Stimulated activated CD4-positive, alpha-beta T cell treated with anti-CD3 and anti-CD28 coated beads, TNF-alpha, amount 100 ng/mL, for 4 hours (primary cell): ENCODE measurements around the gene ARV1.
"Not testable (repeated sequence)": the region's sequence is repeated elsewhere in the genome, so short reads cannot be mapped to it uniquely, and the experiment has no call there.

Experiments
- DNase-seq, 3 experiments: peaks; one replicate each; pipeline ENCODE4 v3.0.0-alpha.2; 2020; ENCODE audit warnings: low read depth in 3 of 3

Gene ARV1

DNA sequence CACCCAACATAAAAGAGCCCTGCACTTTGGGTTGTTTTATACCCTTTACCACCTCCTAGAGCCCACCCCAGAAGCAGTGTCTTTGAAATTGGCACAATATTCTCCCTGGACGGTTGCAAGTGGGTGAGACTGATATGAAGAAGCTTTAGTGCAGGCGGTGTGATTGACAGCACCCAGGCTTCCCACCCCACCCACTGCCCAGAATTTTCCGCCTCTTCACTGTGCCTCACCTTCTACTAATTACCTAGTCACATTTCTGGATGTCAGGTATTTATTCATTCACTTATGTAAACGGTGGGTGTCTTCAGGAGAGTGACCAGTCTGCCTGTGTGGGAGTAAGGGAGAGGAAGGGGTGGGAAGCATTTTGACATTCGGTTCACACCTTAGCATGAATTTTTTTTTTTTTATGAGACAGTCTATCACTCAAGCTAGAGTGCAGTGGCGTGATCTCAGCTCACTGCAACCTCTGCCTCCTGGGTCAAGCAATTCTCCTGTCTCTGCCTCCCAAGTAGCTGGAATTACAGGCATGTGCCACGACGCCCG, 62.9 kb downstream of the ARV1 start:
- DNase-seq: no peak

DNA sequence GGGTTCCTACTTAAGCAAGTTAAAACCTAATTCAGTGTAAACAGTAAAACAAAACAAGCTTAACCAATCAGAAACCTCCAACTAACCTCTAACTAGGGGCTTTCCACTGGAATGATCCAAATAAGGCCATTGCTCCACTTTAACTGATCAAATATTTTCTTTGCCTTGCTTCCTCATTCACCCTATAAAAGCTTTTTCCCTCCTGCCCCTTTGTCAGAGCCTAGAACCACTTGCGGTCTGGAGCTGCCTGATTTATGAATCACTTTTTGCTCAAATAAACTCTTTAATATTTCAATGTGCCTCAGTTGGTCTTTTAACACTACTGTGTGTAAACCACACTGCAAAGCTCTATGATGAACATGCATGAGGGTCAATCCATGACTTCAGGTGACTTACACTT, 65.7 kb downstream of the ARV1 start:
- DNase-seq: no peak

DNA sequence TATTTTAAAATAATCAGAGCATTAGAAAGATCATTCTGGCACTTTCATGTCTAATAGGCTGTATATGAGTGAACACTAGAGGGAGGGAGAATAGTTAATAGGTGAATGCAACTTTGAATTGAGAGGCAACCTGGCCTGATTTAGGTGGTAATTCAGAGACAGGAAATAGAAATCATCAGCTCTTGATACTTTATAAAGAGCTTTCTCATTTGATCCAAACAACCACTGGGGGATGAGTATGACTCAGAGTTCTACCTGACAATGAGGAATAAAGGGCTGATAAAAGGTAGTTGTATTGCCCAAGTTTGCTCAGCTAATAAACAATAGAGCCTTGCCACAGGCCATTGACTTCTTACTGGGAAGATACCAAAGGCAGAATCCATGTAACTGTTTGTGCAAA, 66.4 kb downstream of the ARV1 start:
- no peak for DNase-seq

DNA sequence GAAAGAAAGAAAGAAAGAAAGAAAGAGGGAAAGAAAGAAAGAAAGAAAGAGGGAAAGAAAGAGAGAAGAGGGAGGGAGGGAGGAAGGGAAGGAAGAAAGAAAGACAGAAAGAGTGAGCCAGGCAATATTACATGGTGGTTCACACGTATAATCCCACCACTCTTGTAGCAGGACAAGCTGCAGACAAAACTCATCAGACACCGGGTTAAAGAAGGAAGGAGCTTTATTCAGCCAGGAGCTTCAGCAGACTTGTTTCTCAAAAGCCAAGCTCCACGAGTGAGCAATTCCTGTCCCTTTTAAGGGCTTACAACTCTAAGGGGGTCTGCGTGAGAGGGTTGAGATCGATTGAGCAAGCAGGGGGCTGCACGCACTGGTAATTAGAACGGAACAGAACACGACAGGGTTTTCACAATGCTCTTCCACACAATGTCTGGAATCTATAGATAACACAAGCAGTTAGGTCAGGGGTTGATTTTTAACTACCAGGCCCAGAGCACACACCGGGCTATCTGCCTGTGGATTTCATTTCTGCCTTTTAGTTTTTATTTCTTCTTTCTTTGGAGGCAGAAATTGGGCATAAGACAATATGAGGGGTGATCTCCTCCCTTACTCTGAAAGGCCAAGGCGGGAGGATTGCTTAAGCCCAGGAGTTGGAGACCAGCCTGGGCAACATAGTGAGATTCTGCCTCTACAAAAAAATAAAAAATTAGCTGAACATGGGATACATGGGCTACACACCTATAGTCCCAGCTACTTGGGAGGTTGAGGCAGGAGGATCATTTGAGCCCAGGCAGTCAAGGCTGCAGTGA, 67.2 kb downstream of the ARV1 start:
- not testable (repeated sequence) for DNase-seq

DNA sequence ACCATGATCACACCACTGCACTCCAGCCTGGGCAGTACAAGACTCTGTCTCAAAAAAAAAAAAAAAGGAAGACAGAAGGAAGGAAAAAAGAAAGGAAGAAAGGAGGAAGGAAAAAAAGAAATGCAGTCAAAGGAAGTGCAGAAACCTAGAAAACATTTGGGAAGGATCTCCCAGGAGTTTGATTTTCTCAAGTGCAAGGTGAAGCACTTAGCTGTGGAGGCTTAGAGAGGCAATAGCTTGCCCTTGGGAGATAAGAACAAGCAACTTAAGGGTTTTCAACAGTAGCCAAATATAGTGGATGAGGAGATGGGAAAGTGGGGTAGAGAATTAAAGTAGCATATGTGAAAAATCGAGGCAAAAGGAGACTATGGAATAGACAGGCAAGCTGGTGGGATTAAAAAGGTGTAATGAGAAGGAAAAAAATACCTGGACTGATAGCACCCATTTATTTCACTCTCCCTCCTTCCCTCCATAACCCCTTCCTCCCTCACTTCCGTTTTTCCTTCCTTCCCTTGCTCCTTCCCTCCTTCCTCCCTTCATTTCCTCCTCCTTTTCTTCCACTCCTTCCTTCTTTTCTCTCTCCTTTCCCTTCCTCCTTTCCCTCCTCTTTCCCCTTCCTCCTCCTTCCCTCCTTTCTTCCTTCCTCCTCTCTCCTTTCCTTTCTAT, 68.0 kb downstream of the ARV1 start:
- DNase-seq: no peak

DNA sequence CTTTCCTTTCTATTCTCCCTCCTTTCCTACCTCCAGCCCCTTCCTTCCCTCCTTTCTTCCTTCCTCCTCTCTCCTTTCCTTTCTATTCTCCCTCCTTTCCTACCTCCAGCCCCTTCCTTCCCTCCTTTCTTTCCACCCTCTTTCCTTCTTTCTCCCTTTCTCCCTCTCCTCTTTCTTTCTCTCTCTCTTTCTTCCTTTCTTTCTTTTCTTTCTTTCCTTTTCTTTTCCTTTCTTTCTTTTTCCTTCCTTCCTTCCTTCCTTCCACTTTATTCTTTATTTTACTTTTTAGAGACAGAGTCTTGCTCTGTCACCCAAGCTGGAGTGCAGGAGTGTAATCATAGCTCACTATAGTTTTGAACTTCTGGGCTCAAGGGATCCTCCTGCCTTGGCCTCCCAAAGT, 68.6 kb downstream of the ARV1 start:
- DNase-seq: not testable (repeated sequence)

DNA sequence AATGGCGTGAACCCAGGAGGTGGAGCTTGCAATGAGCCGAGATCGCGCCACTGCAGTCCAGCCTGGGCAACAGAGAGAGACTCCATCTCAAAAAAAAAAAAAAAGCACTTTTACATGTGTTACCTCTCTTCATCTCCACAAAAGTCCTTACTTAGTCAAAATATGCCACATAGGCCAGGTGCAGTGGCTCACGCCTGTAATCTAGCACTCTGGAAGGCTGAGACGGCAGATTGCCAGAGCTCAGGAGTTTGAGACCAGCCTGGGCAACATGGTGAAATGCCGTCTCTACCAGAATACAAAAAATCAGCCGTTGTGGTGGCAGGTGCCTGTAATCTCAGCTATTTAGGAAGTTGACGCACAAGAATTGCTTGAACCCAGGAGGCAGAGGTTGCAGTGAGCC, 69.5 kb downstream of the ARV1 start:
- DNase-seq: not testable (repeated sequence)

DNA sequence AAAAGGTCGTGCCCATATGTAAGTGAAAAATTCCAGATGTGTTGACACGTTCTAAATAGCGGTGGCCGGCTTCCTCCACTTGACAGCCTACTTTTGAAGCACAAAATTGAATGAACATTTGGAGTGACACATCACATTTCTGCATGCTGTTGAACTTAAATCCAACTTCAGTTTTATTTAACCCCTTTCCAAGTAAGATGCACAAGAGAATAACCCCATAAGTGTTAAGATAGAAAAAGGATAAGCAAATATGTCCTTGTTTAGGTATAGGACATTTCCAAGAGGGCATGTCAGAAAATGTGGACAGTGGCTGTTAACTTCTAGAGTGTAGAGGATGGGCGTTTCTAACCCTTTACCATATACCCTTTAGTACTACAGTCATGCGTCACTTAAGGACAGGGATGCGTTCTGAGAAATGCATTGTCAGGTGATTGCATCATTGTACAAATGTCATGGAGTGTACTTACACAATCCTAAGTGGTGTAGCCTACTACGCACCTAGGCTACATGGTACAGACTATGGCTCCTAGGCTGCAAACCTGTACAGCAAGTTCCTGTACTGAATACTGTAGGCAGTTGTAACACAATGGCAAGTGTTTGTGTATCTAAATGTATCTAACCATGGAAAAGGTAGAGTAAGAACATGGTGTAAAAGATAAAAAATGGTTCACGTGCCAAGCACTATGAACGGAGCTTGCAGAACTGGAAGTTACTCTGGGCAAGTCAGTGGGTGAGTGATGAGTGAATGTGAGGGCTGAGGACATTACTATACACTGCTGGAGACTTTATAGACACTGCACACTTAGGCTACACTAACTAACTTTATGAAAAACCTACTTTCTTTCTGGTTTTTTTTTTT, 70.5 kb downstream of the ARV1 start:
- DNase-seq: no peak
